ENCODE data around the gene CDKN2AIPNL. TPM values are rescaled to one million over a fixed set of nuclear protein-coding genes. Genes with fewer than 3 reads are reported as not detected.
"Not testable (repeated sequence)": the region's sequence is repeated elsewhere in the genome, so short reads cannot be mapped to it uniquely, and the experiment has no call there.

Gene CDKN2AIPNL
- total RNA-seq, 1 donor from 2014 or later = 28.5 TPM

DNA sequence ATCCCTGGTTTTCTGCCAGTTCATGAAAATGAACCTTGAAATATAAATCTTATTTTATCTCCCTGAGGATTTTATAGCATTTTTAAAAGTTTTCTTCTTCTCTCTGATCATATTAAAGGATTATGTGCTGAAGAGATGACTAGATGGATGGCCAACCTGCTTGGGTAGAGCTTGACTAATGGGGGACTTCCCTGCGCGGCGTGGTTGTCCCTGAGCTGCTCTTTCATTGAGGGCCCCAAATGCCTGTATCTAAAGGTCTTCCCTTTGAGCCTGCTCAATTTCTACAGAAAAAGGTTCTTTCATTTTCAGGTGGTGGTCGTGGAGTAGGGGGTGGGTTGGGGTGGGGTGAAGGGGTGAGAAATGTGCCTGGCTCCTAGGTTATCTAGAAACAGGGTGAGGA is 20.5 kb upstream of the CDKN2AIPNL start:
- DNase-seq (ENCODE audit: low read depth) = no peak
- no peak overlapping the region for H3K4me3 ChIP-seq (ENCODE audit: low read depth, low read length)
- TF ChIP-seq, protein P1, sequence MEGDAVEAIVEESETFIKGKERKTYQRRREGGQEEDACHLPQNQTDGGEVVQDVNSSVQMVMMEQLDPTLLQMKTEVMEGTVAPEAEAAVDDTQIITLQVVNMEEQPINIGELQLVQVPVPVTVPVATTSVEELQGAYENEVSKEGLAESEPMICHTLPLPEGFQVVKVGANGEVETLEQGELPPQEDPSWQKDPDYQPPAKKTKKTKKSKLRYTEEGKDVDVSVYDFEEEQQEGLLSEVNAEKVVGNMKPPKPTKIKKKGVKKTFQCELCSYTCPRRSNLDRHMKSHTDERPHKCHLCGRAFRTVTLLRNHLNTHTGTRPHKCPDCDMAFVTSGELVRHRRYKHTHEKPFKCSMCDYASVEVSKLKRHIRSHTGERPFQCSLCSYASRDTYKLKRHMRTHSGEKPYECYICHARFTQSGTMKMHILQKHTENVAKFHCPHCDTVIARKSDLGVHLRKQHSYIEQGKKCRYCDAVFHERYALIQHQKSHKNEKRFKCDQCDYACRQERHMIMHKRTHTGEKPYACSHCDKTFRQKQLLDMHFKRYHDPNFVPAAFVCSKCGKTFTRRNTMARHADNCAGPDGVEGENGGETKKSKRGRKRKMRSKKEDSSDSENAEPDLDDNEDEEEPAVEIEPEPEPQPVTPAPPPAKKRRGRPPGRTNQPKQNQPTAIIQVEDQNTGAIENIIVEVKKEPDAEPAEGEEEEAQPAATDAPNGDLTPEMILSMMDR (conservative IDR thresholded peaks at IDR 0.05; ENCODE audit: low read depth, low read length) = no peak

GRCh38 chr5:134430001-134430569 is 18.4 kb upstream of the CDKN2AIPNL start:
- TF ChIP-seq, protein P1 (conservative IDR thresholded peaks at IDR 0.05; ENCODE audit: low read depth, low read length) = no peak
- no peak for DNase-seq (ENCODE audit: low read depth)
- H3K4me3 ChIP-seq (ENCODE audit: low read depth, low read length) = no peak overlapping the region

DNA sequence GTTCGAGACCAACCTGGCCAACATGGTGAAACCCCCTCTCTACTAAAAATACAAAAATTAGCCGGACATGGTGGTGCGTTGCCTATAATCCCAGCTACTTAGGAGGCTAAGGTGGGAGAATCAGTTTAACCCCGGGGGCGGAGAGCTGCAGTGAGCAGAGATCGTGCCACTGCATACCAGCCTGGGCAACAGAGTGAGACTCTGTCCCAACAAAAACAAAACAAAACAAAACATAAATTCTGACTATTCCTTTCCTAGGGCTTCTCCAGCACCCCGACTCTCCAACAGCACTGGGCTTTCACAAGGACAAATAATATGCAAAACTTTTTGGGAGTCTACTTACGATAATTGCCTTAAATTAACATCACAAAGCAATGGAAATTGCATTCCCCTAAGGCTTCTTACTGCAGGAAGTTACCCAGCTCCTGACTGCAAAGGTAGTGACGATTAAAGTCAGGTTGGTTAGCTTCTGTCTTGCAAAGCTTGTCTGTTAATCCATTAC is 15.9 kb upstream of the CDKN2AIPNL start:
- H3K4me3 ChIP-seq (ENCODE audit: low read depth, low read length) = no peak overlapping the region
- TF ChIP-seq, protein P1 (conservative IDR thresholded peaks at IDR 0.05; ENCODE audit: low read depth, low read length) = no peak
- DNase-seq (ENCODE audit: low read depth) = no peak

GRCh38 chr5:134426361-134426760 is 14.7 kb upstream of the CDKN2AIPNL start:
- DNase-seq (ENCODE audit: low read depth) = no peak
- TF ChIP-seq, protein P1 (conservative IDR thresholded peaks at IDR 0.05; ENCODE audit: low read depth, low read length) = no peak

DNA sequence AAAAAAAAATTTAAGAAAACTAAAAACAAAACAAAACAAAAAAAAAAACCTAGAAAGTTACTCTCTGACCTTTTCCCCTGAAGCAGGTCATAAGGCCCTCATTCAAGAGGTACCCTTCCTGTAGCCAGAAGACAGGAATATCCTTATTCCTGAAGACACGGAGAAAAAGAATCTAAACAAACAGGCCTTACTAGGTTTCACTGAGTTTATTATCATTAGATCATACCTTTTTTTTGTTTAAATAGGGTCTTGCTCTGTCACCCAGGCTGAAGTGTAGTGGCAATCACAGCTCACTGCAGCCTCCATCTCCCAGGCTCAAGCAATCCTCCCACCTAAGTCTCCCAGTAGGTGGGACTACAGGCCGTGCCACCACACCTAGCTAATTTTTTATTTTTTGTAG is 11.7 kb upstream of the CDKN2AIPNL start:
- TF ChIP-seq, protein P1 (conservative IDR thresholded peaks at IDR 0.05; ENCODE audit: low read depth, low read length) = no peak
- DNase-seq (ENCODE audit: low read depth) = no peak
- no peak overlapping the region for H3K4me3 ChIP-seq (ENCODE audit: low read depth, low read length)

More at GRCh38 chr5:134426361-134426760, 14.7 kb upstream of the CDKN2AIPNL start:
- H3K4me3 ChIP-seq (ENCODE audit: low read depth, low read length) = no peak overlapping the region

- DNase-seq (ENCODE audit: low read depth) = no peak
- no peak overlapping the region for H3K4me3 ChIP-seq (ENCODE audit: low read depth, low read length)
- TF ChIP-seq, protein P1 (conservative IDR thresholded peaks at IDR 0.05; ENCODE audit: low read depth, low read length) = no peak
Observed at GRCh38 chr5:134422791-134423365, 11.2 kb upstream of the CDKN2AIPNL start.

DNA sequence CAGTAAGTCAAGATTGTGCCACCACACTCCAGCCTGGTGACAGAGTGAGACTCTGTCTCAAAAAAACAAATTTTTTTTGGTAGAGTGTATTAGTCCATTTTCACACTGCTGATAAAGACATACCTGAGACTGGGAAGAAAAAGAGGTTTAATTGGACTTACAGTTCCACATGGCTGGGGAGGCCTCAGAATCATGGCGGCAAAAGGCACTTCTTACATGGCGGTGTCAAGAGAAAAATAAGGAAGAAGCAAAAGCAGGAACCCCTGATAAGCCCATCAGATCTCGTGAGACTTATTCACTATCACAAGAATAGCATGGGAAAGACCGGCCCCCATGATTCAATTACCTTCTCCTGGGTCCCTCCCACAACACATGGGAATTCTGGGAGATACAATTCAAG is 9.4 kb upstream of the CDKN2AIPNL start:
- not testable (repeated sequence) for DNase-seq (ENCODE audit: low read depth); H3K4me3 ChIP-seq (ENCODE audit: low read depth, low read length)
